Suprapubic skin (tissue), 4 donors: ENCODE measurements around the gene SRPK3. TPM values are rescaled to one million over a fixed set of nuclear protein-coding genes. Genes with fewer than 3 reads are reported as not detected.

ENCODE experiments used
- DNase-seq, 2 donors: peaks; one replicate each; pipeline ENCODE4 v3.0.0-alpha.2; 2019; ENCODE audit warnings: low spot score in 2 of 2
- H3K27ac ChIP-seq: fragments of 200-600 bp; sonication (generic); one replicate; pipeline ENCODE4 v1.5.1; 2019
- H3K27me3 ChIP-seq: fragments of 200-600 bp; sonication (generic); one replicate; pipeline ENCODE4 v1.5.1; 2019
- H3K36me3 ChIP-seq: fragments of 200-600 bp; sonication (generic); one replicate; pipeline ENCODE4 v1.5.1; 2019
- H3K4me1 ChIP-seq: fragments of 200-600 bp; sonication (generic); one replicate; pipeline ENCODE4 v1.5.1; 2019
- H3K4me3 ChIP-seq: fragments of 200-600 bp; sonication (generic); one replicate; pipeline ENCODE4 v1.5.1; 2019; ENCODE audit warnings: mild to moderate bottlenecking
- H3K9me3 ChIP-seq: fragments of 200-600 bp; sonication (generic); one replicate; pipeline ENCODE4 v1.5.1; 2019
- EP300 ChIP-seq: sonication (generic); formaldehyde crosslinking; IDR thresholded peaks from one replicate; pipeline ENCODE4 v1.6.1; 2017; ENCODE audit warnings: antibody characterized with exemption
- POLR2A ChIP-seq, 2 donors: fragments of 450-650 bp; IDR thresholded peaks; one replicate each; pipeline ENCODE4 v1.6.1; 2017; ENCODE audit warnings: antibody characterized with exemption in 2 of 2, mild to moderate bottlenecking in 2 of 2, moderate library complexity in 2 of 2
- POLR2AphosphoS5 ChIP-seq, 3 donors: sonication (generic); formaldehyde crosslinking; IDR thresholded peaks; one replicate each; pipeline ENCODE4 v1.6.1; 2017; ENCODE audit warnings: antibody characterized with exemption in 3 of 3
- WGBS: methylation state at CpG from one replicate; pipeline ENCODE4 v1.1.5; 2018; 5-methylcytosine and 5-hydroxymethylcytosine counted together
- total RNA-seq, 4 donors: library from RNA; depleted of rRNA; stranded (reverse); fragments of >200 nt; gene quantifications; one replicate each; pipeline ENCODE4 v1.1.0, GENCODE V29; 2016
- TF ChIP-seq, protein P1 (sequence below), 2 donors: fragments of 200-600 bp in 1 of 2; fragments of 450-650 bp in 1 of 2; sonication (generic) in 1 of 2; IDR thresholded peaks; one replicate each; pipeline ENCODE4 v1.5.1; 2016 to 2019; ENCODE audit warnings: antibody characterized with exemption in 2 of 2, mild to moderate bottlenecking in 1 of 2, moderate library complexity in 1 of 2

The SRPK3 gene
- total RNA-seq, 4 donors from 2014 or later, result 0.42 to 3.1 (median 1.2) TPM

DNA sequence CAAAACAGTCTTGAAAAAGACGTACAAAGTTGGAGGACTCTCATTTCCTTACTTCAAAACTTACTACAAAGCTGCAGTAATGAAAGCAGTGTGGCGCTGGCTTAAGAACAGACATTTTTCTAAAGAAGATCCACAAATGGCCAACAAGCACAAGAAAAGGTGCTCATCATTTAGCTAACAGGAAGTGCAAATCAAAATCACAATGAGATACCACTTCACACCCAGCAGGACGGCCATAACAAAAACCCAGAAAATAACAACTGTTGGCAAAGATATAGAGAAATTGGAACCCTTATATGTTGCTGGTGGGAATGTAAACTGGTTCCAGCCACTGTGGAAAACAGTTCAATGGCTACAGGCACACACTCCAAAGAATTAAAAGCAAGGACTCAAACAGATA, 46.2 kb downstream of the SRPK3 start:
- H3K27ac ChIP-seq, result no peak overlapping the region
- no peak for DNase-seq
- H3K9me3 ChIP-seq, result no peaks in the 10 kb centered on the region
- no peaks in the 10 kb centered on the region for H3K36me3 ChIP-seq
- TF ChIP-seq POLR2A (IDR thresholded peaks at IDR 0.05) (no peak), EP300 (no peak), POLR2AphosphoS5 (IDR thresholded peaks at IDR 0.05) (no peak)
- TF ChIP-seq, protein P1, sequence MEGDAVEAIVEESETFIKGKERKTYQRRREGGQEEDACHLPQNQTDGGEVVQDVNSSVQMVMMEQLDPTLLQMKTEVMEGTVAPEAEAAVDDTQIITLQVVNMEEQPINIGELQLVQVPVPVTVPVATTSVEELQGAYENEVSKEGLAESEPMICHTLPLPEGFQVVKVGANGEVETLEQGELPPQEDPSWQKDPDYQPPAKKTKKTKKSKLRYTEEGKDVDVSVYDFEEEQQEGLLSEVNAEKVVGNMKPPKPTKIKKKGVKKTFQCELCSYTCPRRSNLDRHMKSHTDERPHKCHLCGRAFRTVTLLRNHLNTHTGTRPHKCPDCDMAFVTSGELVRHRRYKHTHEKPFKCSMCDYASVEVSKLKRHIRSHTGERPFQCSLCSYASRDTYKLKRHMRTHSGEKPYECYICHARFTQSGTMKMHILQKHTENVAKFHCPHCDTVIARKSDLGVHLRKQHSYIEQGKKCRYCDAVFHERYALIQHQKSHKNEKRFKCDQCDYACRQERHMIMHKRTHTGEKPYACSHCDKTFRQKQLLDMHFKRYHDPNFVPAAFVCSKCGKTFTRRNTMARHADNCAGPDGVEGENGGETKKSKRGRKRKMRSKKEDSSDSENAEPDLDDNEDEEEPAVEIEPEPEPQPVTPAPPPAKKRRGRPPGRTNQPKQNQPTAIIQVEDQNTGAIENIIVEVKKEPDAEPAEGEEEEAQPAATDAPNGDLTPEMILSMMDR (IDR thresholded peaks at IDR 0.05), result no peak
- no peak overlapping the region for H3K4me3 ChIP-seq
- peaks cover 18% of the 10 kb centered on the region for H3K4me1 ChIP-seq
- WGBS, result 71% methylated on average over 3 of the region's 3 CpGs
- peaks cover 15% of the 10 kb centered on the region for H3K27me3 ChIP-seq

DNA sequence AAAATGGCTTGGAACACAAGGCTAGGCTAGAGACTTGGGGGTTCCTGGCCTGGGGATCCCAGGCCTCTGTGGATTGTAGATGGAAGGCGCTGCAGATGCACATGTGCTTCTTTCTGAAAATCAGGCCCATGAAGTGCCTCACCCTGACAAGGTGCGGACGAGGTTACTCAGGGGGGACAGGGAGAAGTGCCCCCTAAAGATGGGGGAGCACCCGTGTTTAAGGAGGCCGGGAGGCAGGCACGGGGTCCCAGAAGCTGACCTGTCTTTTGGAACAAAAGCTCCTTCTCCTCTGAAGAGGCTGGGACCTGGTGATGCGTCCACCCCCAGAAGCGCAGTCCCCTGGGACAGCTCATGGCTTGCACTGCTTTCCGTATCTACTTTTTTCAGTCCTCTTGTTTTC, 47.1 kb downstream of the SRPK3 start:
- Histone ChIP-seq H3K36me3 (no peaks in the 10 kb centered on the region), H3K27ac (no peak overlapping the region), H3K27me3 (peaks cover 15% of the 10 kb centered on the region), H3K9me3 (no peaks in the 10 kb centered on the region), H3K4me1 (peaks cover 18% of the 10 kb centered on the region), H3K4me3 (no peak overlapping the region)
- WGBS, result 74% methylated on average over 9 of the region's 9 CpGs
- TF ChIP-seq, protein P1 (IDR thresholded peaks at IDR 0.05), result no peak
- TF ChIP-seq EP300, result no peak
- TF ChIP-seq POLR2A (IDR thresholded peaks at IDR 0.05), result no peak
- TF ChIP-seq POLR2AphosphoS5 (IDR thresholded peaks at IDR 0.05), result no peak
- DNase-seq, result no peak

DNA sequence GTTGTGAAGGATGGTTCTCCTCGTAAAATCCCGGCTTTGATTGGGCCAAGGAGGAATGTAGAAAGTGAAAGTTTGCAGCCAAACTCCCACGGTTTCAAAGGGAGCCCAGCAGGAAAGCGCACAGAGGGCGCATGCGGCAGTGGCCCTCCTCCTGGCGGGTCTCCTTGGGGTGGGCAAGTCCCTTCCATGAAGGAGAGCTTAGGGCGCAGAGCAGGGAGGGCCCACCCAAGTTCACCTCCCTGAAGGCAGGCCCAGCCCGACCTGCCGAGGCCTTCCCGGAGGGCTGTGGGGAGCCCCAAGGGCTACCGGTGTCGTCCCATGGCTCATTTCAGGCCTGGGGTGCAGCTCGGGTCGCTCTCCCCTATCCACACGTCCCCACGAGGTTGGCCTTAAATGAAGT, 47.5 kb downstream of the SRPK3 start:
- Histone ChIP-seq H3K36me3 (no peaks in the 10 kb centered on the region), H3K9me3 (no peaks in the 10 kb centered on the region), H3K27me3 (peaks cover 15% of the 10 kb centered on the region), H3K27ac (no peak overlapping the region), H3K4me1 (peaks cover 18% of the 10 kb centered on the region), H3K4me3 (peak overlapping the region; percentile 48)
- 39% methylated on average over 5 of the region's 17 CpGs for WGBS
- TF ChIP-seq POLR2A (IDR thresholded peaks at IDR 0.05), result no peak
- no peak for DNase-seq

DNA sequence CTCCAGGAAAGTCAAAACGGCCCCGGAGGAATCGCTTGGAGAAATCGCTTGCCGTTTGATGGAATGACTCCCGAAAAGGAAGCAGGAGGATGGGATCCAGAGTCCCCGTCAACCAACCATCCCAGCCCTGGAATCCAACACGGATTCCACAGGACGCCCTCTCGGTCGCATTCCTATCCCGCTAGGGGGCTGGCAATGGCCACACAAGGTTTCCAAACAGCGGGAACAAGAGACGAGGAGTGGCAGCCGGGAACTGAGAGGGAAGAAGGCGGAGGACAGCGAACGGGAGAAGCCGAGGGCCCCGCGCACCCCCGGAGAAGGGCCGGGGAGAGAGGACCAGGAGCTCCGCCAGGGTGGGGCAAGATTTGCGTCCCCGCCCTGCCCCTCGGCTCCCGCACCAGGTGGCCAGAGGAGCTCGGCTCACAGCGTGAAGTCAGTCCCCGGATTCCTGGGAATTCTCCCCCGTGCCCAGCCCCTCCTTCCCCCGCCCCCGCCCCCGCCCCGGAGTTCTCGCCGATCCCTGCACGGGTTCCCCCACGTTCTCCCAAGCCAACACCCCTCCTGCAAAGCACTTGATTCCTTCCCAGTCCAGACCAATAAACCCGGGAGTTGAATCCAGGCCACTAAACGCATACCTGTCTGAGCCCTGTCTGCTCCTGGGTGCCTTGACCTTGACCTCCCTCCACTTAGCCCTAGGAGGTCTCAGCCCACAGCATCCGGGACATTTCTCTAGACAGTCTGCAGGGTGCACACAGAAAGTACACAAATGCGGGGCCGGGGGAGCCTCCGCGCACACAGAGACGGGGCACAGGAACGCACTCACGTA, 48.1 kb downstream of the SRPK3 start:
- peaks cover 18% of the 10 kb centered on the region for H3K4me1 ChIP-seq
- H3K4me3 ChIP-seq, result peak overlapping the region; percentile 48
- H3K27ac ChIP-seq, result no peak overlapping the region
- 29% methylated on average over 25 of the region's 50 CpGs for WGBS
- H3K27me3 ChIP-seq, result peaks cover 15% of the 10 kb centered on the region
- no peak for DNase-seq
- no peaks in the 10 kb centered on the region for H3K36me3 ChIP-seq
- H3K9me3 ChIP-seq, result no peaks in the 10 kb centered on the region
- TF ChIP-seq POLR2AphosphoS5 (IDR thresholded peaks at IDR 0.05) (no peak), POLR2A (IDR thresholded peaks at IDR 0.05) (no peak), EP300 (no peak)
- TF ChIP-seq, protein P1 (IDR thresholded peaks at IDR 0.05), result no peak

DNA sequence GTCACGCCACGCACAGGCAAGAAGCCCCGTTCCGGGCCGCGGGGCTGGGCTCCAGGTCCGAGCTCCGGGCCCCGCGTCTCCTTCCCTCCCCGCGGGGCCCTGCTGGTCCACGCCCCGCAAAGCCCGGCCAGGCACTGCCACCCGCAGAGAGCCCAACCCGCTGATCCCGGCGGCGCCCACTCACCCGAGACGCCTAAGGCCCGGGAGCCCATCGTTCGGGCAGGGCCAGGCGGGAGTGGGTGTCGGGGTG, 48.6 kb downstream of the SRPK3 start:
- Histone ChIP-seq H3K27ac (no peak overlapping the region), H3K4me1 (peaks cover 18% of the 10 kb centered on the region), H3K27me3 (peaks cover 15% of the 10 kb centered on the region), H3K36me3 (no peaks in the 10 kb centered on the region), H3K4me3 (peak overlapping the region; percentile 48), H3K9me3 (no peaks in the 10 kb centered on the region)
- TF ChIP-seq, protein P1 (IDR thresholded peaks at IDR 0.05), result no peak
- TF ChIP-seq EP300 (no peak), POLR2A (IDR thresholded peaks at IDR 0.05) (no peak), POLR2AphosphoS5 (IDR thresholded peaks at IDR 0.05) (no peak)
- DNase-seq, result no peak
- 43% methylated on average over 7 of the region's 27 CpGs for WGBS
